ENCODE results near the gene MKI67.

- TF ChIP-seq TARDBP (IDR thresholded peaks at IDR 0.05; ENCODE audit: borderline replicate concordance) (no peak), SUZ12 (IDR thresholded peaks at IDR 0.05; ENCODE audit: unreplicated experiment) (no peak), MTA3 (IDR thresholded peaks at IDR 0.05; ENCODE audit: borderline replicate concordance, low read length) (no peak), CTCF (IDR thresholded peaks at IDR 0.05 in 2 of 3, conservative IDR thresholded peaks at IDR 0.05 in 1 of 3; ENCODE audit: control insufficient read depth in 2 of 3, extremely low read depth in 1 of 3, insufficient read depth in 1 of 3, low read depth in 3 of 3, low read length in 3 of 3) (no peak)
Measured at GRCh38 chr10:128098631-128099030, 27.6 kb downstream of the MKI67 start.
